ENCODE results near the gene RHCG.

Gene RHCG

GRCh38 chr15:89444241-89445225 lies 51.9 kb downstream of the RHCG start:
- no peak for DNase-seq (ENCODE audit: low spot score)

DNA sequence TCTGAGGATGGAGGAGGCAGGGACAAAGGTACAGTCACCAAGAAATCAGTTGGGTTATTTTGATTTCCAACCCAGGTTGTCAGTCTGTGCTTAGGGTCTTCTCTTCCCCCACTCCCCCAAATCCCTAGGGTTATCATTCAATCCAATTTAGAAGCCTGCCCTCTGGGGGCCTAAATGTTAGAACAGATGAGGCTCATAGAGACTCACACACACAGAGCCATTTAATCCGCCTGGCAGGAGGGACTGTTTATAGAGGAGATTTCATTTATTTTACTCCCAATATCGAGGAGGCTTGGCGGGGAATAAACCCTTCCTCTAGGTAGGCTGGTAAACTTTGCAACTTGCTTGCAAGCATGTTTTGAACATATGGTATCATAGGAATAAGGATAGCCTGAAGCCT lies 52.8 kb downstream of the RHCG start:
- DNase-seq (ENCODE audit: low spot score) = no peak

DNA sequence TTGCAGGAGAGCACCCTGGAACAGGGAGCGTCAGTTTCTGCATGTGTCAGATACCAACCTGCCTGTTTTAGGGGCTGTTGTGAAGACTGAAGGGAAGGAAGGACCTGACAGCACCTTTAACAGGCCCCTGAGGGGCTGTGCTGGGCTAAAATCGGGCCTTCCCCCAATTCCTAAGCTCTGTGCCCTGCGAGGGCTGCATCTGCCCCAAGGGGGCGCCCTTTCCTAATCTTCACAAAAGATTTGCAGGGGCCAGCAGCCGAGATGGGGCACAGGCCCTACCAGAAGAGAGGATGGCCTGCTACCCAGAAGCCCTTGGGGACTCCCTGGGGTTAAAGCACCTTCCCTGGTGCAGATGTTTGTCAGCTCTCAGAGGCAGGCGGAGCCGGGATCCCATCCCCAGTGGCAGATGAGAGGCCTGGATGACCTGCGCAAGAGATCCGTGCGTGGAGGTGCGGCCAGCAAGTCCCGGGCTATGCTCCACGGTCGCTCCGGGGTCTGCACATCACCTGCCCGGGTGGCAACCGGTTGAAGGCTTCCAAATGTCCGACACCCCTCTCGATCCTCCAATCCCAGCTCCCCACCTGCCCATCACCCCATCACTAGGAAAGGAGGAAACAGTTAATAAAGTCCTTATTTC lies 53.6 kb downstream of the RHCG start:
- peak; percentile 13 for DNase-seq (ENCODE audit: low spot score)

- no peak for DNase-seq (ENCODE audit: low spot score)
Measured at GRCh38 chr15:89442155-89442554, 54.2 kb downstream of the RHCG start.

- DNase-seq (ENCODE audit: low spot score) = no peak
Measured at GRCh38 chr15:89441295-89441812, 55.0 kb downstream of the RHCG start.

- no peak for DNase-seq (ENCODE audit: low spot score)
Measured at GRCh38 chr15:89439764-89440163, 56.6 kb downstream of the RHCG start.

GRCh38 chr15:89436560-89437311 lies 59.6 kb downstream of the RHCG start:
- DNase-seq (ENCODE audit: low spot score) = no peak

GRCh38 chr15:89435362-89435761 lies 61.0 kb downstream of the RHCG start:
- DNase-seq (ENCODE audit: low spot score) = no peak

- no peak for DNase-seq (ENCODE audit: low spot score)
Measured at GRCh38 chr15:89433686-89434085, 62.7 kb downstream of the RHCG start.

GRCh38 chr15:89430530-89431341 lies 65.6 kb downstream of the RHCG start:
- DNase-seq (ENCODE audit: low spot score) = peak; percentile 76

GRCh38 chr15:89429986-89430385 lies 66.4 kb downstream of the RHCG start:
- DNase-seq (ENCODE audit: low spot score) = no peak

GRCh38 chr15:89429023-89429422 lies 67.4 kb downstream of the RHCG start:
- no peak for DNase-seq (ENCODE audit: low spot score)

- DNase-seq (ENCODE audit: low spot score) = no peak
Measured at GRCh38 chr15:89428246-89428645, 68.1 kb downstream of the RHCG start.

- no peak for DNase-seq (ENCODE audit: low spot score)
Measured at GRCh38 chr15:89426500-89426899, 69.9 kb downstream of the RHCG start.

- no peak for DNase-seq (ENCODE audit: low spot score)
Measured at GRCh38 chr15:89423981-89424380, 72.4 kb downstream of the RHCG start.

All from hematopoietic multipotent progenitor cell treated with erythropoietin and hydrocortisone succinate and interleukin-3 and kit ligand, for 17 days (in vitro differentiated cells).